Activated naive CD8-positive, alpha-beta T cell treated with anti-CD3 and anti-CD28 coated beads, Interleukin-2, amount 50 U/mL, for 16 hours (primary cell): Measurements from ENCODE around the gene ARHGEF4.

Experiments used
- DNase-seq: peaks from one replicate; pipeline ENCODE4 v3.0.0-alpha.2; 2020; ENCODE audit warnings: low read depth, low spot score

The ARHGEF4 gene

GRCh38 chr2:130834091-130834930 lies 2.4 kb upstream of the ARHGEF4 start:
- DNase-seq = no peak

- DNase-seq = no peak
These were observed 1.6 kb upstream of the ARHGEF4 start for GRCh38 chr2:130834931-130835765.

GRCh38 chr2:130835766-130836015 lies 1.0 kb upstream of the ARHGEF4 start:
- no peak for DNase-seq

- DNase-seq = no peak
These were observed 579 bp downstream of the ARHGEF4 start for GRCh38 chr2:130837175-130837810.

- DNase-seq = no peak
These were observed 1.3 kb downstream of the ARHGEF4 start for GRCh38 chr2:130837811-130838565.

DNA sequence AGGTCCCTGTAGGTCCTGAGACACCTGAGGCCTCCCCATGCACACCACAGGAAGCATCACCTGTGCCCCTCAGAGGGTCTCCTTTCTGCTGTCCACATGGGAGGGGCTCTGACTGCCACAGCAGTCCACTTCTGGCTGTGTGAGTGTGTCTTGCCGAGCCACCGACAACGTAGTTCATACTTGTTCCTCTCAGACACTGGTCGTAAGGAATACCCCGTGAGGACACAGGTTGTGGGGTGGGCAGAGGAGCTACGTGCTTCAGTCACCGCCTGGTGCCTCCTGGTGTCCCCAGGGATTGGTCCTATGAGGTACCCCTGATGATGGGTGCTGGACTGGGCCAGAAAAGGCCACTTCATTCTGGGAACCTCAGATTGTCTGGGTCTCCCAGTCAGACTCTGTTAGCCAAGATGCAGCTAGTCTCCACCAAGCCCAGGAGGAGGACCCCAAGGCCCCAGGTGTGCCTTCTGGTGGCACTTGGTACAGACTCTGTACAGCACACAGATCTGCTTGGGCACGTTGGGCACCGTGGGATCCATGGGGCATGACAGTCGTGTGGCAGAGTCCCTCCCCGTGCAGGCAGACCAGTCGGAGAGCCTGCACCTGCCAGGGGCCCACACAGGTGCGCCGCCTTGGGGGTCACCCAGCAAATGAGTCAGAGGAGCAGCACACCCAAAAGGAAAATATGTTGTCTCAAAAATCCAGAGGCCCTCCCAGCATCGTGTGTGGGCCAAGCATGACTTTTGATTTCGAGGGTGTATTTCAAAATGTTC lies 2.5 kb downstream of the ARHGEF4 start:
- no peak for DNase-seq

- no peak for DNase-seq
These were observed 3.8 kb downstream of the ARHGEF4 start for GRCh38 chr2:130840506-130840905.

DNA sequence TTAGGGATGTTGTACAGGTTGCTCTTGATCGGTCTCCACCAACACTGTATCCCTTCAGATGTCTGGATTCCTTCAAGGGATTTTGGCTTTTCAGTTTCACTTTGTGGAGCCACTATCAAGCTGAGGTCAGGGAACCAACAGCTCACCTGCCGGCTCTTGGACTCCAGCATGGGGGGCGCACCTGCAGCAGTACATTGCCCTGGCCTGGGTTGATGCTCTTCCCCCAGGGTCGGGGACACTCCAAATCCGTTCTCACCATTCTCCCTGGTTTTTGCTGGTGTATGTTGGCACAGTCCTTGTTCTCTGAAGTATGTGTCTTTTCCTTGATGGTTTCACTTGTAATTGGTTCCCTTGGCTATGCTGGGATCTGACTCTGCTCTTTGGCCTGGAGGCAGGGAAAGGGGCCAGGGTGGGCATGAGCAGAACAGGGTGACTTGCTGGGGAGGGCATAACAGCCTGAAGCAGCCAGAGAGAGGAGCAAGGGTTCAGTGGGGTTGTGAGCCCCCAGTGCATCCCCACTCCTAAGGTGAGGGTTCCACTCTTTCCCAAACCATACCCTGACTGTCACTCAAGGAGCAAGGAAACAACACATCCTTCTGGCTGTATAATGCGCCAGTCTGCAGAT lies 5.1 kb downstream of the ARHGEF4 start:
- no peak for DNase-seq

GRCh38 chr2:130842770-130843169 lies 6.1 kb downstream of the ARHGEF4 start:
- DNase-seq = no peak

- DNase-seq = no peak
These were observed 6.7 kb downstream of the ARHGEF4 start for GRCh38 chr2:130843321-130843985.

DNA sequence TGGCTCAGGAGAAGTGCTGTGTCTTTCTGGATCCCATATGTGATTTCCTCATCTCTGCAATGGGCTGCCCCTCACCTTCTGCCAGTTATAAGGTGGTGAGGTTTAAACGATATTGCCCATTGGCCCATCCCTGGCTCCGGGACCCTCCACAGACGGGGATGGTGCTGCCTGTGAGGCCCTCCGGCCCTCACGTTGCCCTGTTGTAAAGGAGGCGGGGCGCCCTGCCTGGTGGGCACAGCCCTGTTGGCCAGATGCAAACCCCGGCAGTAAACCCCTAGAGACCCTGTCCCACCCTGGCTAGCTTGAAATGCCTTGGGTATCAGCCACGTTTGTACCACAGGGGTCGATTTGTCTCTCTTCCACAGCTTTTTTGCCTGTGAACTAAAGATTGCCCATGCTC lies 7.4 kb downstream of the ARHGEF4 start:
- no peak for DNase-seq

DNA sequence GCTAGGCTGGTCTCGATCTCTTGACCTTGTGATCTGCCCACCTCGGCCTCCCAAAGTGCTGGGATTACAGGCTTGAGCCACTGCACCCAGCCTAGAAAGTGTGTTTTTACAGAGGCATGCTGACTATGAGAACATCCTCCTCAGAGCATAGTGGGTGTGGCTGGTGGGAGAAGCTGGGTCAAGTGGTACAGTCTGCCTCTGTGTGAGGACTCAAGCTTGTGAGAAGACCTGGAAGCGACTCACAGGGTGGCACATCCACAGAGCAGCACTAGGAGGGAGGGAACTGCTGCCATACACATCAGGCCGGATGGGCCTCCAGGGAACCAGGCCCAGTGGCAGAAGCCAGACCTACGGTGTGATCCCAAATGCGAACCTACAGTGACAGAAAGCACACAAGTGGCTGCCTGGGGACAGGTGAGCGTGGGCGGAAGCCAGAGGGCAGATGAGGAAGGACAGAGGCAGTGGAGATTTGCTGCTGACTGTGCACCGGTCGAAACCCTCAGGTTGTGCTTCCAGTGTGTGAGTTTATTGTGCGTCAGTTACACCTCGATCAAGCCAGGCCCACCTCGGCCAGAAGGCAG lies 8.9 kb downstream of the ARHGEF4 start:
- no peak for DNase-seq

DNA sequence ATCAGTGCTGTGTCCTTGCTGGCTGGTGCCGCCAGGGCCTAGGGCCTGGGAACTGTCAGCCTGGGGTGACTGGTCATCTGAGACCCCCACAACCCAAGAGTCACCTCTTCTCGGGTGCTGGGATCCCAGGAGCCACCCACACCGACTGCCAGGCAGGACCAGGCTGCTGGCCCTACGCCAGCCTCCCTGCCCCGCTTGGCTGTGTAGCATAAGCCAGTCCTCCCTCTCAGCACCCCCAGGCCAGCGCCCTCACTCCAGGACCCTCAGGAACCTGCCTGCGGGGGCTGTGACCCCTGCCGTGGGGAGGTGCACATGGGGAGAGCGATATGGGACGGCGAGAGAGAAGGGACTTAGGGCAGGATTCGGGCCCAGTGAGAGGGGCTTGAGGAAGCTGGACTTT lies 9.5 kb downstream of the ARHGEF4 start:
- no peak for DNase-seq

GRCh38 chr2:130846686-130847375 lies 10.1 kb downstream of the ARHGEF4 start:
- no peak for DNase-seq

DNA sequence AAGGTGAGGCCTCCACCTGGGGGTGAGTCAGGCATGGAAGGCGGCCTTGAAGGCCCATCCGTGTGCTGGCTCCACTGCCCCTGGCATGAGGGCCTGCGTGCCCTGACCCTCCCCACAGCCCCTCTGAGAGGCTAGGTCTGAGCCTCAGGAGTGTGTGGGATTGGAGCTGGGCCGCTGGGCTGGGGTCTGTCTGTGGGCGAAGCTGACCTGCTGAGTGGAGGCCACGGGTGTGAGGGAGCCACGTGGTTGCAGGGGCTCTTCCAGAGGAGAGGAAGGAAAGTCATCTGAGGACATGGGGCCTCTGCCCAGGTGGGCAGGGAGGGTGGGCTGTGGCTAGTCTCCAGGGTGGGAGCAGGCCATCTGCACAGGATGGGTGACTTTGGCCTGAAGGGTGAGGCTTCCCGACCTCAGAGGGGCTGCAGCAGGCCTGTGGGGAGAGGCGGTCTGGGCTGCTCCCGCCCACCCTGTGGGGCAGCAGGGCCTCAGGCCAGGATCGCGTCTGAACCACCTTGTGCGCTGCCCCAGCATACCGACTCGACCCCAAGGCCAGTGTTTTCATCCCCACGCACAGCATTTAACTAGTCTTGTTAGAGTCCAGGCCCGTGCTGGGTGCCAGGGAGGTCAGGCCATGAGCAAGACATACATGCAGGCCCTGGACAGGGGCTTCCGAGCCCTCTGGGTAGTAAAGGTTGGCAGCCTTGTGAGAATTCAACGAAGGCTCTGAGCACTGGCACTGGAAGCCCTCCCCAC lies 11.2 kb downstream of the ARHGEF4 start:
- no peak for DNase-seq

DNA sequence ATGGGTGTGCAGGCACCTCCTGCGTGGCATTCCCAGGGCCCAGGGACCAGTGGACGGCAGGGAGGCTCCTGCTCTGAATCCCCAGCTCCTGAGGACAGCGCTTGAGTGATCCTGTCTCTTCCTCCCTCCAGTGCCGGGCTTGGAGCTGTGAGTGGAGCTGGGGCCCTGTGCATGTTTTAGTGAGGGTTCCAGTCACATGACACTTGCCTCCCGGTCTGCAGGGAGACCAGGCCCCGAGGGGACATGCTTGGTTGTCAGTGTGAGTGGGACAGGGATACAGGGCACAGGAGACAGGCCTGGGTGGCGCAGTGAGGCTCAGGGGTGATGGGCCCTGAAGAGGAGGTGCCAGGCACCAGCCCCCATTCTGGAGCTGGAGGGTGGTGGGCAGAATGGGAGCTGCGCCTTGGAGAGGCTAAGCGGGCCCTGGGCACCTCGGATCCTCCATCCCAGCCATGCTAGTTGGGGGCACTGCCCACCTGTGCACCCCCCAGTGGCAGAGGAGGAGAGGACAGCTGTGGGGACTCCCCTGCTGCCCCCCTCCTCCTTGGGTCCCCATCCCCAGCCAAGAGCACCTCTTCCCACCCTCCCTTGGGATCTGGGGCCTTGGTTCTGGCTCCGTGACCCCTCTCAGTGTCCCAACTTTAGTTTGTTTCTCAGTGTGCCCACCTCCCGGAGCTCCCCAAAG lies 12.0 kb downstream of the ARHGEF4 start:
- no peak for DNase-seq

- no peak for DNase-seq
These were observed 13.4 kb downstream of the ARHGEF4 start for GRCh38 chr2:130849896-130850787.
